ENCODE data around the gene FDX2.

DNA sequence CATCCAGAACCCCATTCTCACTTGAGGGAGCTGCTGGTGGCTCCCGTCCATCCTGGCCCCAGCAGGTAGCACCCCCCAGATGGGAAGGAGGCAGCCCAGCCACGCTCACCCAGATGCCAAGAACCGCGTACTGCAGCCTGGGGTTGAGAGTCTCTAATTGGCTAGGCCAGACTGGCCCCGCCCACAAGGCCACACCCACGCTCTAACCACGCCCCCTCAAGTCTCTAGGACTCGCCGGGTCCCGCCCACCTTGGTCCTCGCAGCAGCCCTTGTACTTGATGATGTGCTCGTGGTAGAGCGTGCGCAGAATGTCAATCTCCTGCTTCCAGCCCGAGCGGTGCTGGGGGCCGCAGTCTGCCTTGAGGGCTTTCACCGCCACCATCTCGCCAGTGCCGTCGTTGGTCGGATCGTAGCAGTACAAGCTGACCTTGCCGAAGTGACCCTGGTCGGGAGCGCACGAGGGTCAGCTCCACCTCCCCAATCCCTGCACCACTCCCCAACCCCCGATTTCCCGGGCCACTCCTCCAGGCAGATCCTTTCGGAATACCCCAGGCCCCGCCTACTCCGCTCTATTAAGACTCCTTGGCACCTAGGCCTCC is 38.1 kb upstream of the FDX2 start:
- TF ChIP-seq, protein P1, sequence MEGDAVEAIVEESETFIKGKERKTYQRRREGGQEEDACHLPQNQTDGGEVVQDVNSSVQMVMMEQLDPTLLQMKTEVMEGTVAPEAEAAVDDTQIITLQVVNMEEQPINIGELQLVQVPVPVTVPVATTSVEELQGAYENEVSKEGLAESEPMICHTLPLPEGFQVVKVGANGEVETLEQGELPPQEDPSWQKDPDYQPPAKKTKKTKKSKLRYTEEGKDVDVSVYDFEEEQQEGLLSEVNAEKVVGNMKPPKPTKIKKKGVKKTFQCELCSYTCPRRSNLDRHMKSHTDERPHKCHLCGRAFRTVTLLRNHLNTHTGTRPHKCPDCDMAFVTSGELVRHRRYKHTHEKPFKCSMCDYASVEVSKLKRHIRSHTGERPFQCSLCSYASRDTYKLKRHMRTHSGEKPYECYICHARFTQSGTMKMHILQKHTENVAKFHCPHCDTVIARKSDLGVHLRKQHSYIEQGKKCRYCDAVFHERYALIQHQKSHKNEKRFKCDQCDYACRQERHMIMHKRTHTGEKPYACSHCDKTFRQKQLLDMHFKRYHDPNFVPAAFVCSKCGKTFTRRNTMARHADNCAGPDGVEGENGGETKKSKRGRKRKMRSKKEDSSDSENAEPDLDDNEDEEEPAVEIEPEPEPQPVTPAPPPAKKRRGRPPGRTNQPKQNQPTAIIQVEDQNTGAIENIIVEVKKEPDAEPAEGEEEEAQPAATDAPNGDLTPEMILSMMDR (IDR thresholded peaks at IDR 0.05), result no peak
- no peak for TF ChIP-seq POLR2A (IDR thresholded peaks at IDR 0.05)

Measured in right lobe of liver (tissue), 4 donors.